A673 (cell line): ENCODE data around the gene SV2C.

Experiments used
- EZH2 ChIP-seq: fragments of 200-600 bp; sonication (generic); IDR thresholded peaks from 2 replicates; pipeline ENCODE4 v1.6.1; 2017; ENCODE audit warnings: borderline replicate concordance, low read depth, mild to moderate bottlenecking, mixed read lengths, antibody characterized with exemption, low read length; ENCODE audit not compliant: poor library complexity, severe bottlenecking
- TF ChIP-seq, protein P1 (sequence below): fragments of 300-800, 200-600 bp; sonication (generic); conservative IDR thresholded peaks from 2 replicates; pipeline ENCODE4 v1.5.1; 2017; ENCODE audit warnings: low read depth, mild to moderate bottlenecking, antibody characterized with exemption, low read length, moderate library complexity, mixed read lengths

DNA sequence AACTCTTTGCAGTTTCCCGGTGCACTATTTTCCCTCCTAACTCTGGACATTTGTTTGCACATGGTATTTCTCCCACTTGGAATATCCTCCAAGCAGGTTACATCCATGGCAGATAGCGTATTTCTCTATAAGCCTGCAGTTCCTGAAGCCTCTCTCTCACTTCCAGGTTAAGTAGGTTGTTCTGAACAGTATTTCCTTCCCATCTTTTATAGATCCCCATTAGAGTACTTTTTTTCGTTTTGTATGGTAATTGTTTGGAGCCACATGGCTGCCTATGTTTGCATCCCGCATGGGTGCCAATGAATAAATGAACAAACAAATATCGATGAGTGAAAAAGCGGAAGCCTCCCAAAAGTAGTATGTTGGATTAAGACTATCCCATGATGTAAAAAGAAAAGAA, 206.5 kb downstream of the SV2C start:
- TF ChIP-seq, protein P1, sequence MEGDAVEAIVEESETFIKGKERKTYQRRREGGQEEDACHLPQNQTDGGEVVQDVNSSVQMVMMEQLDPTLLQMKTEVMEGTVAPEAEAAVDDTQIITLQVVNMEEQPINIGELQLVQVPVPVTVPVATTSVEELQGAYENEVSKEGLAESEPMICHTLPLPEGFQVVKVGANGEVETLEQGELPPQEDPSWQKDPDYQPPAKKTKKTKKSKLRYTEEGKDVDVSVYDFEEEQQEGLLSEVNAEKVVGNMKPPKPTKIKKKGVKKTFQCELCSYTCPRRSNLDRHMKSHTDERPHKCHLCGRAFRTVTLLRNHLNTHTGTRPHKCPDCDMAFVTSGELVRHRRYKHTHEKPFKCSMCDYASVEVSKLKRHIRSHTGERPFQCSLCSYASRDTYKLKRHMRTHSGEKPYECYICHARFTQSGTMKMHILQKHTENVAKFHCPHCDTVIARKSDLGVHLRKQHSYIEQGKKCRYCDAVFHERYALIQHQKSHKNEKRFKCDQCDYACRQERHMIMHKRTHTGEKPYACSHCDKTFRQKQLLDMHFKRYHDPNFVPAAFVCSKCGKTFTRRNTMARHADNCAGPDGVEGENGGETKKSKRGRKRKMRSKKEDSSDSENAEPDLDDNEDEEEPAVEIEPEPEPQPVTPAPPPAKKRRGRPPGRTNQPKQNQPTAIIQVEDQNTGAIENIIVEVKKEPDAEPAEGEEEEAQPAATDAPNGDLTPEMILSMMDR: no peak
- TF ChIP-seq EZH2: no peak
